Measurements from ENCODE around the gene AUTS2. TPM values are rescaled to one million over a fixed set of nuclear protein-coding genes. Genes with fewer than 3 reads are reported as not detected.

Gene AUTS2
- total and polyA plus RNA-seq, 10 of the 15 experiments (the other 5 are each of a cell fraction or from before 2014, with no cell fraction given) = 6.4 to 55.6 (median 21.6) TPM

DNA sequence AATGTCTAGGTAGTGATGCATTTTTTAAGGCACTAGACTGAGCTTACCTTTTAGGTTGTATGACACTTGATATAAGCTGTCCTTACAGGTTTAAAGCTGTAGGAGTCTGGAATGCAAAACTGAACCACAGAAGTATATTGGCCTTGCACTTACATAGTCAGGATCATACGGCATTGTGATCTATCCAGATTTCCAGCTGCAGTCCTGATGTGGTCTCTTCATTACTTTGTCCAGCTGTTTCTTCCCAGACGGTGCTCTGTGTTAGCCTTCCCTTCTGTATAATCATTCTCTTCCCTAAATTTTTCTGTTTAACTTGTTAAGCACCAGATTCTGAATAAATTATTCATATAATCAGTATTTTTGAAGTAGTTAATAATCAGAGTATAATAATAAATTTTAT lies 67.1 kb downstream of the AUTS2 start:
- Histone ChIP-seq H3K4me1 (ENCODE audit: control insufficient read depth, insufficient read depth, low read length) (peaks cover 36% of the 10 kb centered on the region), H3K36me3 (ENCODE audit: control insufficient read depth in 2 of 2, insufficient read depth in 2 of 2, low read length in 1 of 2) (no peaks in the 10 kb centered on the region), H2AFZ (ENCODE audit: control insufficient read depth, low read depth, low read length) (no peak overlapping the region), H3K79me2 (ENCODE audit: control insufficient read depth, insufficient read depth, low read length) (peaks cover 16% of the 10 kb centered on the region), H4K20me1 (ENCODE audit: control insufficient read depth, insufficient read depth) (no peaks in the 10 kb centered on the region), H3K27ac (ENCODE audit: control insufficient read depth, insufficient read depth) (no peak overlapping the region), H3K4me3 (no peak overlapping the region), H3K9ac (ENCODE audit: control insufficient read depth, insufficient read depth, low read length) (no peak overlapping the region), H3K9me3 (replicated peaks; ENCODE audit: control insufficient read depth, insufficient read depth, low read length) (no peaks in the 10 kb centered on the region; the same call in 2 of the 3 replicates), H3K4me2 (ENCODE audit: control insufficient read depth, insufficient read depth) (0 out of 2 replicates have a peak overlapping the region, but pooled peaks have one; percentile 67), H3K27me3 (replicated peaks in 1 of 2; ENCODE audit: control insufficient read depth in 2 of 2, insufficient read depth in 2 of 2, low read length in 1 of 2) (no peaks in the 10 kb centered on the region)
- POLR2A ChIA-PET = interaction anchor here (0.9 to 3.6 kb wide), 6 partner anchors 10 to 60 kb away, joined by 3 to 38 read pairs (median 5); no protein-coding TSS in a partner anchor
- 76% methylated on average over 2 of the region's 2 CpGs for WGBS (ENCODE audit: insufficient coverage, insufficient replicate concordance, low lambda C conversion rate, missing lambda C conversion rate)
- intact Hi-C loops (cut with micrococcal nuclease; ENCODE audit: unreplicated experiment) (no loop called here), in situ Hi-C loops (cut with MboI) (no loop called here)
- RAD21 ChIA-PET (ENCODE audit: unreplicated experiment) = interaction anchor here (0.6 to 5.2 kb wide), 12 partner anchors 10 to 178 kb away, joined by 3 to 42 read pairs (median 4); no protein-coding TSS in a partner anchor
- SMC1A ChIA-PET (ENCODE audit: uncharacterized antibody, unreplicated experiment) = interaction anchor here (1.2 to 8.5 kb wide), 9 partner anchors 11 to 74 kb away, joined by 3 to 103 read pairs (median 53); no protein-coding TSS in a partner anchor
- ATAC-seq = no peak
- no peak for FAIRE-seq
- CTCF ChIA-PET = interaction anchor here (0.9 to 2.2 kb wide), 2 partner anchors 12 to 64 kb away, joined by 4 to 10 read pairs; no protein-coding TSS in a partner anchor
- no peak for DNase-seq (ENCODE audit: low read depth, low spot score)
- BruUV-seq (replicated peaks) = no TSS peak
- TF ChIP-seq CHD1 (IDR thresholded peaks at IDR 0.05; ENCODE audit: low read depth, low read length) = no peak
- no peak for TF ChIP-seq ZNF274 (IDR thresholded peaks at IDR 0.05; ENCODE audit: insufficient read depth, insufficient read length)
- no peak for TF ChIP-seq PBX3 (IDR thresholded peaks at IDR 0.05; ENCODE audit: insufficient replicate concordance, low read depth, low read length)
- TF ChIP-seq SMARCA5 (IDR thresholded peaks at IDR 0.05) = no peak
- no peak for TF ChIP-seq GABPA (IDR thresholded peaks at IDR 0.05; ENCODE audit: low read depth)
- TF ChIP-seq, protein P1, sequence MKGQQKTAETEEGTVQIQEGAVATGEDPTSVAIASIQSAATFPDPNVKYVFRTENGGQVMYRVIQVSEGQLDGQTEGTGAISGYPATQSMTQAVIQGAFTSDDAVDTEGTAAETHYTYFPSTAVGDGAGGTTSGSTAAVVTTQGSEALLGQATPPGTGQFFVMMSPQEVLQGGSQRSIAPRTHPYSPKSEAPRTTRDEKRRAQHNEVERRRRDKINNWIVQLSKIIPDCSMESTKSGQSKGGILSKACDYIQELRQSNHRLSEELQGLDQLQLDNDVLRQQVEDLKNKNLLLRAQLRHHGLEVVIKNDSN (IDR thresholded peaks at IDR 0.05; ENCODE audit: borderline replicate concordance, extremely low read length, insufficient read depth, low read depth, low read length) = no peak
- TF ChIP-seq, protein P2, sequence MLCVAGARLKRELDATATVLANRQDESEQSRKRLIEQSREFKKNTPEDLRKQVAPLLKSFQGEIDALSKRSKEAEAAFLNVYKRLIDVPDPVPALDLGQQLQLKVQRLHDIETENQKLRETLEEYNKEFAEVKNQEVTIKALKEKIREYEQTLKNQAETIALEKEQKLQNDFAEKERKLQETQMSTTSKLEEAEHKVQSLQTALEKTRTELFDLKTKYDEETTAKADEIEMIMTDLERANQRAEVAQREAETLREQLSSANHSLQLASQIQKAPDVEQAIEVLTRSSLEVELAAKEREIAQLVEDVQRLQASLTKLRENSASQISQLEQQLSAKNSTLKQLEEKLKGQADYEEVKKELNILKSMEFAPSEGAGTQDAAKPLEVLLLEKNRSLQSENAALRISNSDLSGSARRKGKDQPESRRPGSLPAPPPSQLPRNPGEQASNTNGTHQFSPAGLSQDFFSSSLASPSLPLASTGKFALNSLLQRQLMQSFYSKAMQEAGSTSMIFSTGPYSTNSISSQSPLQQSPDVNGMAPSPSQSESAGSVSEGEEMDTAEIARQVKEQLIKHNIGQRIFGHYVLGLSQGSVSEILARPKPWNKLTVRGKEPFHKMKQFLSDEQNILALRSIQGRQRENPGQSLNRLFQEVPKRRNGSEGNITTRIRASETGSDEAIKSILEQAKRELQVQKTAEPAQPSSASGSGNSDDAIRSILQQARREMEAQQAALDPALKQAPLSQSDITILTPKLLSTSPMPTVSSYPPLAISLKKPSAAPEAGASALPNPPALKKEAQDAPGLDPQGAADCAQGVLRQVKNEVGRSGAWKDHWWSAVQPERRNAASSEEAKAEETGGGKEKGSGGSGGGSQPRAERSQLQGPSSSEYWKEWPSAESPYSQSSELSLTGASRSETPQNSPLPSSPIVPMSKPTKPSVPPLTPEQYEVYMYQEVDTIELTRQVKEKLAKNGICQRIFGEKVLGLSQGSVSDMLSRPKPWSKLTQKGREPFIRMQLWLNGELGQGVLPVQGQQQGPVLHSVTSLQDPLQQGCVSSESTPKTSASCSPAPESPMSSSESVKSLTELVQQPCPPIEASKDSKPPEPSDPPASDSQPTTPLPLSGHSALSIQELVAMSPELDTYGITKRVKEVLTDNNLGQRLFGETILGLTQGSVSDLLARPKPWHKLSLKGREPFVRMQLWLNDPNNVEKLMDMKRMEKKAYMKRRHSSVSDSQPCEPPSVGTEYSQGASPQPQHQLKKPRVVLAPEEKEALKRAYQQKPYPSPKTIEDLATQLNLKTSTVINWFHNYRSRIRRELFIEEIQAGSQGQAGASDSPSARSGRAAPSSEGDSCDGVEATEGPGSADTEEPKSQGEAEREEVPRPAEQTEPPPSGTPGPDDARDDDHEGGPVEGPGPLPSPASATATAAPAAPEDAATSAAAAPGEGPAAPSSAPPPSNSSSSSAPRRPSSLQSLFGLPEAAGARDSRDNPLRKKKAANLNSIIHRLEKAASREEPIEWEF (IDR thresholded peaks at IDR 0.05; ENCODE audit: insufficient replicate concordance, low read depth, low read length) = no peak
- TF ChIP-seq RAD21 (IDR thresholded peaks at IDR 0.05; ENCODE audit: insufficient read depth, low read depth, low read length) = no peak
- TF ChIP-seq MEF2A (IDR thresholded peaks at IDR 0.05; ENCODE audit: insufficient read depth, low read depth, low read length) = no peak
- TF ChIP-seq CEBPZ (IDR thresholded peaks at IDR 0.05; ENCODE audit: low read depth, low read length) = no peak
- TF ChIP-seq HDGF (IDR thresholded peaks at IDR 0.05) = no peak

Measured in GM12878 (cell line).